HEK293T (cell line): ENCODE results near the gene CDH12.
"Not testable (repeated sequence)": the region's sequence is repeated elsewhere in the genome, so short reads cannot be mapped to it uniquely, and the experiment has no call there.

ENCODE experiments used
- ARNT ChIP-seq: fragments of 450-650 bp; IDR thresholded peaks from 2 replicates; pipeline ENCODE4 v1.6.1; 2017; ENCODE audit warnings: mild to moderate bottlenecking
- ELF4 ChIP-seq: fragments of 450-650 bp; IDR thresholded peaks from 2 replicates; pipeline ENCODE4 v1.6.1; 2017; ENCODE audit warnings: antibody characterized with exemption
- L3MBTL2 ChIP-seq: fragments of 450-650 bp; conservative IDR thresholded peaks from 2 replicates; pipeline ENCODE4 v1.6.1; 2016; ENCODE audit warnings: mild to moderate bottlenecking
- PKNOX1 ChIP-seq: fragments of 450-650 bp; IDR thresholded peaks from 2 replicates; pipeline ENCODE4 v1.6.1; 2016
- SUZ12 ChIP-seq: fragments of 450-650 bp; IDR thresholded peaks from 2 replicates; pipeline ENCODE4 v1.6.1; 2016; ENCODE audit warnings: mild to moderate bottlenecking

DNA sequence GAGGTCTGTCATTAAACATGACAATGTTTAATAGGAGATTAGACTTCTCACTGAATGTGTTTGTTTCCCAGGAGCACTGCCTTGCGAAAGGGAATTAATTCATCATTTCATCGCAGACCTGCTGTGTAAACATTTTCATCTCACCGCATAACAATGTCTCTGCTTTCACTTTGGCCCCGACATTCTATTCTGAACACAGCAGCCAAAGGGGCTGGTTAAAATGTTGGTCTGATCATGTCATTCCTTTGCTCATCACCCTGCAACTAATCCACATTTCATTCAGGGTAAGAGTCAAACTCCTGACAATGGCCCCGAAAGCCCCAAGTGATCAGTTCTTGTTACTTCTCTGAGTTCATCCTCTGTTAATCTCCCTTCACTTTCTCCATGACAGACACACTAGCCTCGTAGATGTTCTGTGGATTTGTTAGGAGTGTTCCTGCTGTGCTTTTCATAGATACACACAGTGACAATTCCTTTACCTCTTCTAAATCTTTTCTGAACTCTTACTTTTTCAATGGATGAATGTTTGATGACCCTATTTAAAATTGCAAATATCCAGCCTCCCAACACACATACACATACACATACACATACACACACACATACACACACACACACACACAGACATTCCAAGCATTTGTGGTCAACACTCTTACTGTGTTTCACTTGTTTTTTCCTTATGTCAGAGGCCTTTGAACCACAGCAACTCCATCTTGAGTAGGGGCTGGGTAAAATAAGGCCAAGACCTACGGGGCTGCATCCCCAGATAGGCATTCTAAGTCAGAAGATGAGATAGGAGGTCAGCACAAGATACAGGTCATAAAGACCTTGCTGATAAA lies 688.0 kb downstream of the CDH12 start:
- not testable (repeated sequence) for TF ChIP-seq SUZ12, ELF4, ARNT, L3MBTL2, PKNOX1
